ENCODE results near the gene PPP1R1C.
"Not testable (repeated sequence)": the region's sequence is repeated elsewhere in the genome, so short reads cannot be mapped to it uniquely, and the experiment has no call there.

DNA sequence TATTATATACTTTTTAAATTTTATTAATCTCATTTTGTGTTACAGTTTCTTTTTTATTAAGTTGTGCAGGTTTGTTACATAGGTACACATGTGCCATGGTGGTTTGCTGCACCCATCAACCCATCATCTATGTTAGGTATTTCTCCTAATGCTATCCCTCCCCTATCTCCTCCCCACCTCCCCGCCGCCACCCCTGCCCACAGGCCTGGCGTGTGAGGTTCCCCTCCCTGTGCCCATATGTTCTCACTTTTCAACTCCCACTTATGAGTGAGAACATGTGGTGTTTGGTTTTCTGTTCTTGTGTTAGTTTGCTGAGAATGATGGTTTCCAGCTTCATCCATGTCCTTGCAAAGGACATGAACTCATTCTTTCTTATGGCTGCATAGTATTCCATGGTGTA, 29.8 kb upstream of the PPP1R1C start:
- TF ChIP-seq, protein P1, sequence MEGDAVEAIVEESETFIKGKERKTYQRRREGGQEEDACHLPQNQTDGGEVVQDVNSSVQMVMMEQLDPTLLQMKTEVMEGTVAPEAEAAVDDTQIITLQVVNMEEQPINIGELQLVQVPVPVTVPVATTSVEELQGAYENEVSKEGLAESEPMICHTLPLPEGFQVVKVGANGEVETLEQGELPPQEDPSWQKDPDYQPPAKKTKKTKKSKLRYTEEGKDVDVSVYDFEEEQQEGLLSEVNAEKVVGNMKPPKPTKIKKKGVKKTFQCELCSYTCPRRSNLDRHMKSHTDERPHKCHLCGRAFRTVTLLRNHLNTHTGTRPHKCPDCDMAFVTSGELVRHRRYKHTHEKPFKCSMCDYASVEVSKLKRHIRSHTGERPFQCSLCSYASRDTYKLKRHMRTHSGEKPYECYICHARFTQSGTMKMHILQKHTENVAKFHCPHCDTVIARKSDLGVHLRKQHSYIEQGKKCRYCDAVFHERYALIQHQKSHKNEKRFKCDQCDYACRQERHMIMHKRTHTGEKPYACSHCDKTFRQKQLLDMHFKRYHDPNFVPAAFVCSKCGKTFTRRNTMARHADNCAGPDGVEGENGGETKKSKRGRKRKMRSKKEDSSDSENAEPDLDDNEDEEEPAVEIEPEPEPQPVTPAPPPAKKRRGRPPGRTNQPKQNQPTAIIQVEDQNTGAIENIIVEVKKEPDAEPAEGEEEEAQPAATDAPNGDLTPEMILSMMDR (IDR thresholded peaks at IDR 0.05): not testable (repeated sequence)
- TF ChIP-seq POLR2A (IDR thresholded peaks at IDR 0.05): not testable (repeated sequence)

Measured in testis (tissue), 2 donors.